ENCODE results near the gene PLA2G4B. TPM values are rescaled to one million over a fixed set of nuclear protein-coding genes. Genes with fewer than 3 reads are reported as not detected.

Gene PLA2G4B
- total and polyA plus RNA-seq, 7 donors, result 0.92 to 6.5 (median 3.4) TPM; not detected in 1

DNA sequence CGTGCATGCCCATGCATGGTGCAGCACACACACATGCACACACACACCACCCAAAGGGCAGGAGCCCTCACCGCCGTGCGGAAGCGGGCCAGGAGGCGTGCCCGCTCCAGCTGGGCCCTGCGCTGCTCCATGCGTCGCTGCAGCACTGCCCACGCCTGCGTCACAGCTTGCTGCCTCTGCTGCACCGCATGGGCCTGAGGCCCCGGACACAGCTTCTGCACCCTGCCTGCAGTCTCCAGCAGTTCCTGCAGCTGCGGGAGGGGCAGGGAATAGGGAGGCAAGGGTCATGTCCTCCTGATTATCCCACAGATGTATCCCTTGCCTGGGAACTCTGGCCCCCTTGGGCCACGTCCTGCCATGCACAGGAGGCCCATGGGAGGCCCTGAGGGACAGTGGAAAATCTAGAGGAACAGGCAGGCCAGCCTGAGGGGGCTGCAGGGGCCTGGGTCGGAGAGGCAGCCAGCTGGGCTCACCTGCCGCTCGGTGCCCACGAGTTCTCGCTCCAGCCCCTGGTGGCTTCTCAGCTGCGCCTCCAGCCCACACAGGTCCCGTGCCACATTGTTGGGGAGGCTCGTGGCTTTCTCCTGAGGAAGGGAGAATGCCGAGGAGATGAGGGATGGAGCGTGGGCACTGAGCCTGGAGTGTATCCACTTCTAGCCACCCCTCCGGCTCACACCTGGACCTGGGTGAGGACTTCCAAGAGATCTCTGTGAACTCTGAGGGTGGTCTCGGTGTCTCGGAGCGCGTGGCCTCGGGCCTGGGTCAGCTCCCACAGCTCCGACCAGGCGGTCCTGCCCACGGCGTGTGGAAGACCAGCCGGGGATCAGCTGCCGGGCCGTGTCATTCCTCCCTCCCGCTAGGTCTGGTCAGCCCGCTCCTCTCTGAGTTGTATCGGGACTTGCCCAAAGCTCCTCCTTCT is 31.4 kb downstream of the PLA2G4B start:
- Histone ChIP-seq H3K27ac (no peak overlapping the region), H3K36me3 (no peaks in the 10 kb centered on the region), H3K4me1 (no peaks in the 10 kb centered on the region), H3K9me3 (no peaks in the 10 kb centered on the region), H3K27me3 (no peaks in the 10 kb centered on the region), H3K4me3 (no peak overlapping the region)
- 88 to 90% methylated on average over 42 of the region's 42 CpGs for WGBS, 2 donors
- no peak for DNase-seq
- TF ChIP-seq POLR2A (IDR thresholded peaks at IDR 0.05), result no peak
- no peak for TF ChIP-seq EP300 (IDR thresholded peaks at IDR 0.05)
- no peak for TF ChIP-seq POLR2AphosphoS5 (IDR thresholded peaks at IDR 0.05)
- TF ChIP-seq, protein P1, sequence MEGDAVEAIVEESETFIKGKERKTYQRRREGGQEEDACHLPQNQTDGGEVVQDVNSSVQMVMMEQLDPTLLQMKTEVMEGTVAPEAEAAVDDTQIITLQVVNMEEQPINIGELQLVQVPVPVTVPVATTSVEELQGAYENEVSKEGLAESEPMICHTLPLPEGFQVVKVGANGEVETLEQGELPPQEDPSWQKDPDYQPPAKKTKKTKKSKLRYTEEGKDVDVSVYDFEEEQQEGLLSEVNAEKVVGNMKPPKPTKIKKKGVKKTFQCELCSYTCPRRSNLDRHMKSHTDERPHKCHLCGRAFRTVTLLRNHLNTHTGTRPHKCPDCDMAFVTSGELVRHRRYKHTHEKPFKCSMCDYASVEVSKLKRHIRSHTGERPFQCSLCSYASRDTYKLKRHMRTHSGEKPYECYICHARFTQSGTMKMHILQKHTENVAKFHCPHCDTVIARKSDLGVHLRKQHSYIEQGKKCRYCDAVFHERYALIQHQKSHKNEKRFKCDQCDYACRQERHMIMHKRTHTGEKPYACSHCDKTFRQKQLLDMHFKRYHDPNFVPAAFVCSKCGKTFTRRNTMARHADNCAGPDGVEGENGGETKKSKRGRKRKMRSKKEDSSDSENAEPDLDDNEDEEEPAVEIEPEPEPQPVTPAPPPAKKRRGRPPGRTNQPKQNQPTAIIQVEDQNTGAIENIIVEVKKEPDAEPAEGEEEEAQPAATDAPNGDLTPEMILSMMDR (IDR thresholded peaks at IDR 0.05), result no peak
- intact Hi-C loops (cut with DNase I), result no loop called here

DNA sequence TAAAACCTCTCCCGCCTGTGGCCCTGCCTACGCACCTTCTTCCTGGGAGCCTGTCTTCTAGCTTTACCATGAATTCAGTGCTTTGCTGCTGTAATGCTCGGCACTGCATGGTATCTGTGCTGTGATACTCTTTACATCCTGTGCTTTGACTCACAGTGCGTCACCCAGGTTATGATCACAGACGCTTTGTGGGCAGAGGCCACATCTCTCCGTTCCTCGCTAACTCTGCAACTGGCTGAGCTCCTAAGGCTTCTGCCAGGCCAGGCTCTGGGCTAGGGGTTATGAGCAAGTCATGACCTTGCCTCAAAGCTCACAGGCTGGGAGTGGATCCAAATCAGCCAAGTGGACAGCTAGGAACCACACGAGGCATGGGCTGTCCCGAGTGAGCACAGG is 32.0 kb downstream of the PLA2G4B start:
- intact Hi-C loops (cut with DNase I), result no loop called here
- H3K27ac ChIP-seq, result no peak overlapping the region
- no peak for DNase-seq
- H3K4me1 ChIP-seq, result no peaks in the 10 kb centered on the region
- H3K36me3 ChIP-seq, result no peaks in the 10 kb centered on the region
- WGBS, 2 donors, result 71 to 83% methylated on average over 9 of the region's 9 CpGs
- no peaks in the 10 kb centered on the region for H3K9me3 ChIP-seq
- no peak overlapping the region for H3K4me3 ChIP-seq
- TF ChIP-seq POLR2A (IDR thresholded peaks at IDR 0.05) (no peak), POLR2AphosphoS5 (IDR thresholded peaks at IDR 0.05) (no peak), EP300 (IDR thresholded peaks at IDR 0.05) (no peak)
- TF ChIP-seq, protein P1 (IDR thresholded peaks at IDR 0.05), result no peak
- H3K27me3 ChIP-seq, result no peaks in the 10 kb centered on the region

DNA sequence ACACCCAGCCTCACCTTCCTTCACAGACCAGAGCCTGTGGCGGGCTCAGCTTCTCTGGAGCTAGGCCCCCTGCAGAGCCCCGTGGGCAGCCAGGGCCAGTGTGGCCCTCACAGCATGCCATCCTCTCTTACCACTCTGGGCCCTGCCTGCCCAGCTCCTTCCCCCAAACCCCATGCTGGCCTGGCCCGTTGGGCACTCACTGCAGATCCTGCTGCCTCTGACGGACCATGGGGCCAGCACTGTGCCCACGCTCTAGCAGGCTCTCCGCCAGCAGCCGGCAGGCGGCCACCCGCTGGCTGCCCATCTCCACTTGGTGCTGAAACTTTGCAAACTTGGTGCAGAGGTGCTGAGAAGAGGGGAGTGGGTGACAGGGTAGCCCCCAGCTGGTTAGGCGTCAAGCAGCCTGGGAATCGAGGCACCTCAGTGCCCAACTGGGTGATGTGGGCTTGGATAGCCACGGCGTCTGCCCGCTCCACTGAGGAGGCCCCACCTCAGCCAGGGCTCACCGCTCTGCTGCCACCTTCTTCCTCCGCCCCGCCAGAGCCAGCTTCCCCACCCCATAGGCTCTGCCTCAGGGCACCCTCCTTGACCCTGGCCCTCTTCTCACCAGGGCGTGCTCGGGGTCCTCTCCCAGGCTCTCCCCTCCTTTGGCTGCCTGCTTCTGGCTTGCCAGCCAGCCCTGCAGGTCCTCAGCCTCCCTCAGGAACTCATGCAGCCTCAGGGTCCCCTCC is 32.7 kb downstream of the PLA2G4B start:
- intact Hi-C loops (cut with DNase I), result no loop called here
- no peaks in the 10 kb centered on the region for H3K4me1 ChIP-seq
- 90 to 95% methylated on average over 19 of the region's 19 CpGs for WGBS, 2 donors
- no peaks in the 10 kb centered on the region for H3K27me3 ChIP-seq
- no peak for DNase-seq
- no peak overlapping the region for H3K27ac ChIP-seq
- H3K36me3 ChIP-seq, result no peaks in the 10 kb centered on the region
- TF ChIP-seq, protein P1 (IDR thresholded peaks at IDR 0.05), result no peak
- TF ChIP-seq POLR2A (IDR thresholded peaks at IDR 0.05), result no peak
- TF ChIP-seq POLR2AphosphoS5 (IDR thresholded peaks at IDR 0.05), result no peak
- TF ChIP-seq EP300 (IDR thresholded peaks at IDR 0.05), result no peak
- H3K4me3 ChIP-seq, result no peak overlapping the region
- H3K9me3 ChIP-seq, result no peaks in the 10 kb centered on the region

DNA sequence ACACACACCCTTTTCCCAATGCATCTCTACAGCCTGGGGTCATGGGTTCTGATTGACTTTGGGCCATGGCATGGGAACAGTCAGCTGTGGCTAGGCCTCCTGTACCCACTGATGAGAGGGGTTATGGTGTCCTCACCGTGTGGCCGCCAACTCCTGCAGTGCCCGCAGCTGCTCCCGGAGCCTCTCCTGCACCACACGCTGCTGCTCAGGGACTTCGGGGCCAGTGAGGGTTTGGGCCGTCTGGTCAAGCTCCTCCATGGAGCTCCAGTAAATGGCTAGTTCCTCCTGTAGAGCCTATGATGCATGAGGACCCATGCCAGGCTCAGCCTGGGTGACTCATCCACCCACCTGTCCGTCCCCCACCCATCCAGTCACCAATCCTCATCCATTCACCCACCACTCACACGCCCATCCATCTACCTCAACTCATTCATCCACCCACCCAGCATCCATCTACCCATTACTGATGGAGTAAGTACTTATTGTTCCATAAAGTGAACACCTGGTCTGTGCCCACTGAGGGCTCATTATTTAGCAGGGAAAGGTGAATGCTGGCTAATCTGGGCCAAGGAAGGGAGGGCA is 33.6 kb downstream of the PLA2G4B start:
- H3K27ac ChIP-seq, result no peak overlapping the region
- no peak for TF ChIP-seq POLR2A (IDR thresholded peaks at IDR 0.05)
- TF ChIP-seq, protein P1 (IDR thresholded peaks at IDR 0.05), result no peak
- no peak for TF ChIP-seq EP300 (IDR thresholded peaks at IDR 0.05)
- TF ChIP-seq POLR2AphosphoS5 (IDR thresholded peaks at IDR 0.05), result no peak
- intact Hi-C loops (cut with DNase I), result no loop called here
- 91 to 94% methylated on average over 9 of the region's 9 CpGs for WGBS, 2 donors
- H3K4me3 ChIP-seq, result no peak overlapping the region
- H3K36me3 ChIP-seq, result no peaks in the 10 kb centered on the region
- H3K4me1 ChIP-seq, result no peaks in the 10 kb centered on the region
- H3K27me3 ChIP-seq, result no peaks in the 10 kb centered on the region
- no peak for DNase-seq
- H3K9me3 ChIP-seq, result no peaks in the 10 kb centered on the region

Data from sigmoid colon (tissue), 7 donors.